ENCODE results near the gene IFT27. TPM values are rescaled to one million over a fixed set of nuclear protein-coding genes. Genes with fewer than 3 reads are reported as not detected.
A peak's percentile ranks its signal among the peaks of the same experiment; 100 is the strongest.

IFT27 gene
- total and polyA plus RNA-seq, 2 experiments from 2014 or later, result 28.5 to 63.5 TPM

DNA sequence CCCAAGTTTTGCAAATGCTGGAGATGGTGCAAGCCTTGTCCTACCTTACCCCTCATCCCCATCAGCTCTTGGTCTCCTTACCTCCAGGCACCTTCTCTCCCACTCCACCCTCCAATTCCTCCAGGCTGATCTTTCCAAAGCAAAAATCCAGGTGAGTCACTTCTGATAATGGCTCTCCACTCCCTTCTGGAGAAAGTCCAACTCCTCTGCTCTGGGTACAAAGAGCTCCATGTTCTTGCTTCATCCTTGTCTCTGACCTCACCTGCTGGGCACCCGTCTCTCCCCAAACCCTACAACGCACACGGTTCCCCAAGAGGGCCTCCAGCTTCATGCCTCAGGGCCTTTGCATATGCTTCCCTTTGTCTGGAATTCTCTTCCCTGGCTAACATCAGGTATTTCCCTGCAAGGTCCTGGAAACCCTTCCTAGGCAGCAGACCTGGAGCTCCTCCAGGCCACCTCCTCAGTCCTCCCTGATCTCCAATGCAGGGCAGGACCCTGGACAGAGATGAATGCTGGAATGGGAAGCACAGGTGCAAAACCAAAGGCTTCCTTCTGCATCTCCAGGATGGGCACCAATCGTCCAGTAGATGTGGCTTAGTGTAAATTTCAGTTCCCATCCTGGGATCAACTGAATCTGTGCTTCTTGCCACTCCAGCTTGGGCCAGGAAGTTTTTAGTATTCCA, 22.7 kb downstream of the IFT27 start:
- no peak overlapping the region for H3K4me3 ChIP-seq
- peaks cover 10% of the 10 kb centered on the region for H3K27me3 Mint-ChIP-seq (ENCODE audit: insufficient read depth, low read depth, poor library complexity)

More for the DNA sequence above, 22.7 kb downstream of the IFT27 start:
- H3K27ac Mint-ChIP-seq, result no peak overlapping the region
- no peaks in the 10 kb centered on the region for H3K36me3 Mint-ChIP-seq (ENCODE audit: low read depth)
- H3K9me2 ChIP-seq (ENCODE audit: insufficient read depth), result no peaks in the 10 kb centered on the region
- H3K79me2 ChIP-seq (replicated peaks; ENCODE audit: insufficient read depth), result no peaks in the 10 kb centered on the region
- no peak overlapping the region for H3K4me2 ChIP-seq
- H3K27me3 ChIP-seq (ENCODE audit: insufficient read depth), result no peaks in the 10 kb centered on the region
- peaks cover 8% of the 10 kb centered on the region for H3K4me1 Mint-ChIP-seq
- no peaks in the 10 kb centered on the region for H3K36me3 ChIP-seq (ENCODE audit: insufficient read depth)
- TF ChIP-seq NANOG (IDR thresholded peaks at IDR 0.05; ENCODE audit: borderline replicate concordance) (no peak), CREB1 (CRISPR knock-in tag; IDR thresholded peaks at IDR 0.05; ENCODE audit: low read depth) (no peak), EZH2phosphoT487 (IDR thresholded peaks at IDR 0.05; ENCODE audit: unreplicated experiment) (no peak), JUNB (IDR thresholded peaks at IDR 0.05; ENCODE audit: unreplicated experiment) (no peak), ZNF114 (CRISPR knock-in tag; IDR thresholded peaks at IDR 0.05) (no peak)
- TF ChIP-seq, protein P1, sequence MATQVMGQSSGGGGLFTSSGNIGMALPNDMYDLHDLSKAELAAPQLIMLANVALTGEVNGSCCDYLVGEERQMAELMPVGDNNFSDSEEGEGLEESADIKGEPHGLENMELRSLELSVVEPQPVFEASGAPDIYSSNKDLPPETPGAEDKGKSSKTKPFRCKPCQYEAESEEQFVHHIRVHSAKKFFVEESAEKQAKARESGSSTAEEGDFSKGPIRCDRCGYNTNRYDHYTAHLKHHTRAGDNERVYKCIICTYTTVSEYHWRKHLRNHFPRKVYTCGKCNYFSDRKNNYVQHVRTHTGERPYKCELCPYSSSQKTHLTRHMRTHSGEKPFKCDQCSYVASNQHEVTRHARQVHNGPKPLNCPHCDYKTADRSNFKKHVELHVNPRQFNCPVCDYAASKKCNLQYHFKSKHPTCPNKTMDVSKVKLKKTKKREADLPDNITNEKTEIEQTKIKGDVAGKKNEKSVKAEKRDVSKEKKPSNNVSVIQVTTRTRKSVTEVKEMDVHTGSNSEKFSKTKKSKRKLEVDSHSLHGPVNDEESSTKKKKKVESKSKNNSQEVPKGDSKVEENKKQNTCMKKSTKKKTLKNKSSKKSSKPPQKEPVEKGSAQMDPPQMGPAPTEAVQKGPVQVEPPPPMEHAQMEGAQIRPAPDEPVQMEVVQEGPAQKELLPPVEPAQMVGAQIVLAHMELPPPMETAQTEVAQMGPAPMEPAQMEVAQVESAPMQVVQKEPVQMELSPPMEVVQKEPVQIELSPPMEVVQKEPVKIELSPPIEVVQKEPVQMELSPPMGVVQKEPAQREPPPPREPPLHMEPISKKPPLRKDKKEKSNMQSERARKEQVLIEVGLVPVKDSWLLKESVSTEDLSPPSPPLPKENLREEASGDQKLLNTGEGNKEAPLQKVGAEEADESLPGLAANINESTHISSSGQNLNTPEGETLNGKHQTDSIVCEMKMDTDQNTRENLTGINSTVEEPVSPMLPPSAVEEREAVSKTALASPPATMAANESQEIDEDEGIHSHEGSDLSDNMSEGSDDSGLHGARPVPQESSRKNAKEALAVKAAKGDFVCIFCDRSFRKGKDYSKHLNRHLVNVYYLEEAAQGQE (IDR thresholded peaks at IDR 0.05; ENCODE audit: unreplicated experiment), result peak; percentile 66
- TF ChIP-seq, protein P2, sequence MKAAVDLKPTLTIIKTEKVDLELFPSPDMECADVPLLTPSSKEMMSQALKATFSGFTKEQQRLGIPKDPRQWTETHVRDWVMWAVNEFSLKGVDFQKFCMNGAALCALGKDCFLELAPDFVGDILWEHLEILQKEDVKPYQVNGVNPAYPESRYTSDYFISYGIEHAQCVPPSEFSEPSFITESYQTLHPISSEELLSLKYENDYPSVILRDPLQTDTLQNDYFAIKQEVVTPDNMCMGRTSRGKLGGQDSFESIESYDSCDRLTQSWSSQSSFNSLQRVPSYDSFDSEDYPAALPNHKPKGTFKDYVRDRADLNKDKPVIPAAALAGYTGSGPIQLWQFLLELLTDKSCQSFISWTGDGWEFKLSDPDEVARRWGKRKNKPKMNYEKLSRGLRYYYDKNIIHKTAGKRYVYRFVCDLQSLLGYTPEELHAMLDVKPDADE (IDR thresholded peaks at IDR 0.05), result no peak
- TF ChIP-seq, protein P3, sequence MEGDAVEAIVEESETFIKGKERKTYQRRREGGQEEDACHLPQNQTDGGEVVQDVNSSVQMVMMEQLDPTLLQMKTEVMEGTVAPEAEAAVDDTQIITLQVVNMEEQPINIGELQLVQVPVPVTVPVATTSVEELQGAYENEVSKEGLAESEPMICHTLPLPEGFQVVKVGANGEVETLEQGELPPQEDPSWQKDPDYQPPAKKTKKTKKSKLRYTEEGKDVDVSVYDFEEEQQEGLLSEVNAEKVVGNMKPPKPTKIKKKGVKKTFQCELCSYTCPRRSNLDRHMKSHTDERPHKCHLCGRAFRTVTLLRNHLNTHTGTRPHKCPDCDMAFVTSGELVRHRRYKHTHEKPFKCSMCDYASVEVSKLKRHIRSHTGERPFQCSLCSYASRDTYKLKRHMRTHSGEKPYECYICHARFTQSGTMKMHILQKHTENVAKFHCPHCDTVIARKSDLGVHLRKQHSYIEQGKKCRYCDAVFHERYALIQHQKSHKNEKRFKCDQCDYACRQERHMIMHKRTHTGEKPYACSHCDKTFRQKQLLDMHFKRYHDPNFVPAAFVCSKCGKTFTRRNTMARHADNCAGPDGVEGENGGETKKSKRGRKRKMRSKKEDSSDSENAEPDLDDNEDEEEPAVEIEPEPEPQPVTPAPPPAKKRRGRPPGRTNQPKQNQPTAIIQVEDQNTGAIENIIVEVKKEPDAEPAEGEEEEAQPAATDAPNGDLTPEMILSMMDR (conservative IDR thresholded peaks at IDR 0.05; ENCODE audit: low read depth in 2 of 2), result no peak
- TF ChIP-seq, protein P4, sequence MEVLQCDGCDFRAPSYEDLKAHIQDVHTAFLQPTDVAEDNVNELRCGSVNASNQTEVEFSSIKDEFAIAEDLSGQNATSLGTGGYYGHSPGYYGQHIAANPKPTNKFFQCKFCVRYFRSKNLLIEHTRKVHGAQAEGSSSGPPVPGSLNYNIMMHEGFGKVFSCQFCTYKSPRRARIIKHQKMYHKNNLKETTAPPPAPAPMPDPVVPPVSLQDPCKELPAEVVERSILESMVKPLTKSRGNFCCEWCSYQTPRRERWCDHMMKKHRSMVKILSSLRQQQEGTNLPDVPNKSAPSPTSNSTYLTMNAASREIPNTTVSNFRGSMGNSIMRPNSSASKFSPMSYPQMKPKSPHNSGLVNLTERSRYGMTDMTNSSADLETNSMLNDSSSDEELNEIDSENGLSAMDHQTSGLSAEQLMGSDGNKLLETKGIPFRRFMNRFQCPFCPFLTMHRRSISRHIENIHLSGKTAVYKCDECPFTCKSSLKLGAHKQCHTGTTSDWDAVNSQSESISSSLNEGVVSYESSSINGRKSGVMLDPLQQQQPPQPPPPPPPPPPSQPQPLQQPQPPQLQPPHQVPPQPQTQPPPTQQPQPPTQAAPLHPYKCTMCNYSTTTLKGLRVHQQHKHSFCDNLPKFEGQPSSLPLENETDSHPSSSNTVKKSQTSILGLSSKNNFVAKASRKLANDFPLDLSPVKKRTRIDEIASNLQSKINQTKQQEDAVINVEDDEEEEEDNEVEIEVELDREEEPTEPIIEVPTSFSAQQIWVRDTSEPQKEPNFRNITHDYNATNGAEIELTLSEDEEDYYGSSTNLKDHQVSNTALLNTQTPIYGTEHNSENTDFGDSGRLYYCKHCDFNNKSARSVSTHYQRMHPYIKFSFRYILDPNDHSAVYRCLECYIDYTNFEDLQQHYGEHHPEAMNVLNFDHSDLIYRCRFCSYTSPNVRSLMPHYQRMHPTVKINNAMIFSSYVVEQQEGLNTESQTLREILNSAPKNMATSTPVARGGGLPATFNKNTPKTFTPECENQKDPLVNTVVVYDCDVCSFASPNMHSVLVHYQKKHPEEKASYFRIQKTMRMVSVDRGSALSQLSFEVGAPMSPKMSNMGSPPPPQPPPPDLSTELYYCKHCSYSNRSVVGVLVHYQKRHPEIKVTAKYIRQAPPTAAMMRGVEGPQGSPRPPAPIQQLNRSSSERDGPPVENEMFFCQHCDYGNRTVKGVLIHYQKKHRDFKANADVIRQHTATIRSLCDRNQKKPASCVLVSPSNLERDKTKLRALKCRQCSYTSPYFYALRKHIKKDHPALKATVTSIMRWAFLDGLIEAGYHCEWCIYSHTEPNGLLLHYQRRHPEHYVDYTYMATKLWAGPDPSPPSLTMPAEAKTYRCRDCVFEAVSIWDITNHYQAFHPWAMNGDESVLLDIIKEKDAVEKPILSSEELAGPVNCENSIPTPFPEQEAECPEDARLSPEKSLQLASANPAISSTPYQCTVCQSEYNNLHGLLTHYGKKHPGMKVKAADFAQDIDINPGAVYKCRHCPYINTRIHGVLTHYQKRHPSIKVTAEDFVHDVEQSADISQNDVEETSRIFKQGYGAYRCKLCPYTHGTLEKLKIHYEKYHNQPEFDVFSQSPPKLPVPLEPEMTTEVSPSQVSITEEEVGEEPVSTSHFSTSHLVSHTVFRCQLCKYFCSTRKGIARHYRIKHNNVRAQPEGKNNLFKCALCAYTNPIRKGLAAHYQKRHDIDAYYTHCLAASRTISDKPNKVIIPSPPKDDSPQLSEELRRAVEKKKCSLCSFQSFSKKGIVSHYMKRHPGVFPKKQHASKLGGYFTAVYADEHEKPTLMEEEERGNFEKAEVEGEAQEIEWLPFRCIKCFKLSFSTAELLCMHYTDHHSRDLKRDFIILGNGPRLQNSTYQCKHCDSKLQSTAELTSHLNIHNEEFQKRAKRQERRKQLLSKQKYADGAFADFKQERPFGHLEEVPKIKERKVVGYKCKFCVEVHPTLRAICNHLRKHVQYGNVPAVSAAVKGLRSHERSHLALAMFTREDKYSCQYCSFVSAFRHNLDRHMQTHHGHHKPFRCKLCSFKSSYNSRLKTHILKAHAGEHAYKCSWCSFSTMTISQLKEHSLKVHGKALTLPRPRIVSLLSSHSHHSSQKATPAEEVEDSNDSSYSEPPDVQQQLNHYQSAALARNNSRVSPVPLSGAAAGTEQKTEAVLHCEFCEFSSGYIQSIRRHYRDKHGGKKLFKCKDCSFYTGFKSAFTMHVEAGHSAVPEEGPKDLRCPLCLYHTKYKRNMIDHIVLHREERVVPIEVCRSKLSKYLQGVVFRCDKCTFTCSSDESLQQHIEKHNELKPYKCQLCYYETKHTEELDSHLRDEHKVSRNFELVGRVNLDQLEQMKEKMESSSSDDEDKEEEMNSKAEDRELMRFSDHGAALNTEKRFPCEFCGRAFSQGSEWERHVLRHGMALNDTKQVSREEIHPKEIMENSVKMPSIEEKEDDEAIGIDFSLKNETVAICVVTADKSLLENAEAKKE (CRISPR knock-in tag; IDR thresholded peaks at IDR 0.05), result no peak
- no peak overlapping the region for H2AFZ ChIP-seq
- H3K4me3 Mint-ChIP-seq, result no peak overlapping the region
- H3F3A ChIP-seq (replicated peaks; ENCODE audit: low read depth), result no peaks in the 10 kb centered on the region
- H3K27ac ChIP-seq (ENCODE audit: low read depth), result no peak overlapping the region
- peaks cover 3% of the 10 kb centered on the region; the same call in 2 of the 3 replicates for H3K9me3 Mint-ChIP-seq
- no peaks in the 10 kb centered on the region for H4K20me1 ChIP-seq (replicated peaks; ENCODE audit: insufficient read depth)
- DNase-seq (ENCODE audit: low spot score), result no peak
- ATAC-seq, result no peak
- no peaks in the 10 kb centered on the region for H3K4me1 ChIP-seq (ENCODE audit: insufficient read depth)

Measured in GM23338 (cell line).